HTERT RPE-1 (cell line): Measurements from ENCODE around the gene ACTMAP.
"Not testable (repeated sequence)": the region's sequence is repeated elsewhere in the genome, so short reads cannot be mapped to it uniquely, and the experiment has no call there.

Experiments used
- in situ Hi-C: fragments of 300-500 bp; cut with MboI; formaldehyde crosslinking; loops from 4 replicates; pipeline ENCODE4 v1.14.3; 2020; ENCODE audit warnings: low sequenced_read_pairs

The ACTMAP gene

DNA sequence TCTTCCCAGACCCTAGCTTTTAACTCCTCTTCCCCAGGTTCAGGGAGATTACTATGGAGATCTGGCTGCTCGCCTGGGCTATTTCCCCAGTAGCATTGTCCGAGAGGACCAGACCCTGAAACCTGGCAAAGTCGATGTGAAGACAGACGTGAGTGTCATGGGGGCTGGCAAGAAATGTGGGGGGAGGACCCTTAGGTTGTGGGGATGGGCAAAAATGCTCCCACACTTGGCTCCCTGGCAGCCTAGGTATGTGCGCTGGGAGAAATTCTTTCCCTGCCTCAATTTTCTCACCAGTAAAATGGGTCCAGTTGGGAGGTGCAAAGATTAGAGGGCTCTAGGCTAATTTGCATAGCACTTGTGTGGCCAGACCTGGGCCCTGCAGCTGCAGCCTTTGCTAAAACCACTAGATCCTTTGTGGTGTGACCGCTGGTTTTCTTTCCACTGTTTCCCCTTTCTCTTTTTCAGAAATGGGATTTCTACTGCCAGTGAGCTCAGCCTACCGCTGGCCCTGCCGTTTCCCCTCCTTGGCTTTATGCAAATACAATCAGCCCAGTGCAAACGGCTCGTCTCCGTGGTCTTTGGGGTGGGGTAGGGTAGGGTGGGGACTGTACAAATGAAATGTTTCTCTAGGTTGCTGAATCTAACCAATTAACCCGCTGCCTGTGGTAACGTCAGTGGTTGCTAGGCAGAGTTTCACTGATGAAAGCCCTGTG, 26.8 kb upstream of the ACTMAP start:
- in situ Hi-C loops: no loop called here

- in situ Hi-C loops: no loop called here
These were observed 26.1 kb upstream of the ACTMAP start for GRCh38 chr19:40776364-40776763.

DNA sequence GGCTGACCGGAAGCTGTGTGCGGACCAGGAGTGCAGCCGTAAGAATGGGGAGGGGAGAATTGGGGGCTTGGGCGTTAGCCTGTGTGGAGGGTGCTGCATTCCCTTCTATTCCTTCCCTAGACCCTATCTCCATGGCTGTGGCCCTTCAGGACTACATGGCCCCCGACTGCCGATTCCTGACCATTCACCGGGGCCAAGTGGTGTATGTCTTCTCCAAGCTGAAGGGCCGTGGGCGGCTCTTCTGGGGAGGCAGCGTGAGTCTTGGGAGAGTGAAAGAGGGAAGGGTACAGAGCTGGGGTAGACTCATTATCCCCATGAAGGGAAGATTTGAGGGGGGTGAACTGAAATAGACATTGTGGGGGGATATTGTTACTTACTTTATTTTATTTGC, 25.4 kb upstream of the ACTMAP start:
- in situ Hi-C loops: no loop called here

DNA sequence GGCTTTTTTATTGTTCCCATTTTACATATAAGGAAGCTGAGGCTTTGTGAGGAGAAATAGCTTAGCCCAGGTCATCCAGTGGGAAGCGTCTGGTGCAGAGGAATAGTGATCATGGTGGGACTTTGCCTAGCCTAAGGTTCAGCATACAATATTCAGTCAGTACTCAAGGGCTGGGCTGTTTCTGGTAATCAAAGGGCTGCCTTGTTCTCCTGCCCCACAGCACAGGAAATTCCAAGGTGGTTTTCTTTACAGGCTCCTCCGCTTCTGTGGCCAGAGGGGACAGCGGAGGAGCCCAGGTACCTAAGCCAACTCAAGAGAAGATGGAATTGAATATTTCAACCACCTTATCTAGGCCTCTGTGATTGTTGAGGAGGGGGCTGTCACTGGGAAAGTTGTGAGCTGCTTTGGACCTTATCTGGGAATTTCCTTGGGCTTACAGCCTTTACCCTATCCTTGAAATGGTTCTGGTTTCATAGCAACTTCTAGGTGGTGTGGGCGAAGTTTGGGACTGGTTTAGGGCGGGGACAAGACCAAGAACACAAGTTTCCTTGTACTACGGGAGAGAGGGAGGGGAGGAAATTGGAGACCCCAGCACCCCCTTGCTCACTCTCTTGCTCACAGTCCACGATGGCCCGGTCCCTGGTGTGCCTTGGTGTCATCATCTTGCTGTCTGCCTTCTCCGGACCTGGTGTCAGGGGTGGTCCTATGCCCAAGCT, 24.8 kb upstream of the ACTMAP start, which contains the start of gene MIA:
TSS of gene MIA (plus strand) at position 606 of the 716 bp plus-strand sequence. CDS start at position 628, 22 bp downstream.
- in situ Hi-C loops: no loop called here

GRCh38 chr19:40771101-40771862, 21.0 kb upstream of the ACTMAP start:
- in situ Hi-C loops: not testable (repeated sequence)

DNA sequence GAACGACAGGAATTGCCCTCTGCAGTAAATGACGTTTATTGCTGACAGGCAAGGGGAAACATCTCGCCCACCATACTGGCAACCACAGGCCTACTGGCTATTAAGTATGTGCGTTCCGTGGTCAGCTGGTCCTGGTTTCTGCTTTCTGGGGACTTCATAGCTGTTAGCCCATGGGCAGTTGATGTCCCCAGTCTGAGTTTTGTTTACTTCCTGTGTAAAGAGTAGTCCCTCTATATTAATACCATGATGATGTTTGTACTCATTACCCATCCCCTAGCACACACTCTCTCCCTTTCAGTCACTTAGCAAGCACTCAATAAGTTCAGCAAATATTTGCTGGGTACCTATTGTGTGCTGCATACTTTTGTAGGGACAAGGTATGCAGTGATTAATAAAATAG, 18.6 kb upstream of the ACTMAP start:
- in situ Hi-C loops: no loop called here

GRCh38 chr19:40766385-40766784, 16.1 kb upstream of the ACTMAP start:
- in situ Hi-C loops: not testable (repeated sequence)

DNA sequence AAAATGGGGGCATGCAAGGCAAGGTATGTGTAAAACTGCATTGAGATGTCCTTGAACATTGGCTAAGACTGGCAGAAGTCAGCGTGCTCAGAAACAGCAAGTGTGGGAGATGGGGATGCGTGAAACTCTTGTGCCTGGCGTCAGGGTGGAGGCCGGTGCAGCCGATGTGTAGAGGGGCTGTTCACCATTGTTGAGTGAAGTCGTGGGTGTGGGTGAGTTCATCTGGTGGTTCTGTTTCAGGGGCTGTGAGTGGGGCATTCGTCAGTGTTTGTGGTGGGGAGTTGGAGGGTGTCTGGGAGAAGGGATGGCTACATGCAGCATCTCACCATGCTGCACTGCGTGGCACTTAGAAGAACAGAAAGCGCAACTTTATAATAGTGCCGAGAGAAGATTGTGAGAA, 13.7 kb upstream of the ACTMAP start:
- in situ Hi-C loops: no loop called here

DNA sequence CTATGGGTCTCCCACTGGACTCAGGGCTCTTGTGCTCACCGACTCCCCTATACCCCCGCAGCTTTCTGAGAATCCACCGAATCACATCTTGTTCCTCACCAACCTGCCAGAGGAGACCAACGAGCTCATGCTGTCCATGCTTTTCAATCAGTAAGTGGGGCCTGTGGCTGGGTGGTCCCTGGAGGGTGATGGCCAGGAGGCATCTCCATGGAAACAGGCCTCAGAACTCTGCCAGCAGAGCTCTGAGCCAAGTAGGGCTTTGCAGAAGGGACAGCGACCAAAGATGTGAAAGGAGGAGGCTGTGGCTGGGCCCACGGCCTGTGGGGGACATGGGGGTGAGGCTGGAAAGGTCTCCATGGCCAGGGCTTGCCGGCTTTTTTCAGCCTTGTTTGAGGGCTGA, 13.2 kb upstream of the ACTMAP start:
- in situ Hi-C loops: no loop called here

- in situ Hi-C loops: no loop called here
These were observed 12.6 kb upstream of the ACTMAP start for GRCh38 chr19:40762754-40763470.

DNA sequence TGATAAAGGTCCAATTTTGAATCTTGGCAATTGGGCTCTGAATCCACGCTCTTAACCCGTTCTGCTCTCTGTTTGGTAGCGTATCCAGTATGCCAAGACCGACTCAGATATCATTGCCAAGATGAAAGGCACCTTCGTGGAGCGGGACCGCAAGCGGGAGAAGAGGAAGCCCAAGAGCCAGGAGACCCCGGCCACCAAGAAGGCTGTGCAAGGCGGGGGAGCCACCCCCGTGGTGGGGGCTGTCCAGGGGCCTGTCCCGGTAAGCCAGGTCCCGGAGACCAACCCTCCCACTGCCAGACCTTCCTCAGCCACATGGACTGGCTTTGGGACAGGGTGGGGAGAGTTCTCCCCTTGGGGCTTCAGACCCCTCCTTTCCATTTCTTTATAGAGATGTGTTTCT, 9.1 kb upstream of the ACTMAP start:
- in situ Hi-C loops: no loop called here

DNA sequence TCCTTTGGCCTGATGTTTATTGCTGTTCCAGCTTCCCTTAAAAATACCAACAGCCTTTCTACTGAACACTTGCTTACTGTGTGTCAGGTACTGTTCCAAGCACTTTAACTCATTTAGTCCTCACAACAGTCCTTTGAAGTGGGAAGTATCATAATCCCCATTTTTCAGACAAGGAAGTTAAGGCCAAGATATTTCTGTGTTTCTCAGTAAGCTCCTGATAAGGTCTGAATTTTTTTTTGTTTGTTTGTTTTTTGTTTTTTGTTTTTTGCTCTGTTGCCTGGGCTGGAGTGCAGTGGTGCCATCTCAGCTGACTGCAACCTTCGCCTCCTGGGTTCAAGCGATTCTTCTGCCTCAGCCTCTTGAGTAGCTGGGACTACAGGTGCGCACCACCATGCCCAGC, 8.2 kb upstream of the ACTMAP start:
- in situ Hi-C loops: no loop called here

DNA sequence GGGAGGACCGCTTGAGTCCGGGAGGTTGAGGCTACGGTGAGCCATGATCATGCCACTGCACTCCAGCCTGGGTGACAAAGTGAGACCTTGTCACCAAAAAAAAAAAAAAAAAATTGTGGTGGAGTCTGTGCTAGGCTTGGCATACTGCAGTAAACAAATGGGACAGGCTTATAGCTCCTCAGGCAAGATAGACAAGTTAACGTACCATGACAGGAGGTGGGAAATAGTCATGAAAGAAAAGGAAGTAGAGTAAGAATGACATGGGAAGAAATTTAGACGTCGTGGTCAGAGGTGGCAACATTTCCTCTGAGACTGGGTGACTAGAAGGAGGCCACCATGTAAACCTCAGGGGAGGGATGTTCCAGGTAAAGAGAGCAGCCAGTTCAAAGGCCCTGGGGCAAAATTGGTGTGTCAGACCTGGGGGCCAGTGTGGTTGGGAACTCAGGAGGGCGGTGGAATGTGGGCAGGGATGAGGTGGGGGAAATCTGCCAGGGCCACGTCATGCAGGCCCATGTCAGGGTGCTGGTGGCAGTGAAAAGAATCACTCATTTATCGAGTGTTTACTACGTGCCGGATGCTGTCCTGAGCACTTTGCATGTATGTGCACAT, 6.3 kb upstream of the ACTMAP start:
- in situ Hi-C loops: no loop called here

- in situ Hi-C loops: no loop called here
These were observed 5.5 kb upstream of the ACTMAP start for GRCh38 chr19:40755791-40756190.

GRCh38 chr19:40755248-40755624, 5.0 kb upstream of the ACTMAP start:
- in situ Hi-C loops: no loop called here

DNA sequence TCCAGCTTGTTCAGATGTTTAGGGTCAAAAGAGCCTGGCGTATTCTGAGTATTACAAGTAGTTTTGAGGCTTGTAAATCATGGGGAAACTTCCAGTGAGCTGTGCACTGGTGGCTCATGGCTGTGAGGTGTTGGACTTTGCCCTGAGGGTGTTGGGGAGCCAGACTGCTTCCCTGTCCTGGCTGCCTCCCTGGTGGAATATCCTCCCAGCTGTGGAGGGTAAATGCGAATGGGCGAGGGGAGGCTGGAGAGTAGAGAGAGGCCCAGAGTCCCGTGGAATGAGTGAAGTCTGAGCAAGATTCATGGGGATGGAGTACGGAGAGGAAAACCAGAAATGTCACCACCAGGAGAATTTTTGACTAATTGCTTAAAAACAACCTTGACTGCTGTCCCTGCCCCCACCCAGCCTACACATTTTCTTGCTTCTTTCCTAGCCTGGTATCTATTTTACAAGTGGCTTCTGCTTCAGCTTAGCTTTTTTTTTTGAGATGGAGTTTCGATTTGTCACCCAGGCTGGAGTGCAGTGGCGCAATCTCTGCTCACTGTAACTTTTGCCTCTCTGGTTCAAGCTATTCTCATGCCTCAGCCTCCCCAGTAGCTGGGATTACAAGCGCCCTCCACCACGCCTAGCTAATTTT, 4.5 kb upstream of the ACTMAP start:
- in situ Hi-C loops: no loop called here

DNA sequence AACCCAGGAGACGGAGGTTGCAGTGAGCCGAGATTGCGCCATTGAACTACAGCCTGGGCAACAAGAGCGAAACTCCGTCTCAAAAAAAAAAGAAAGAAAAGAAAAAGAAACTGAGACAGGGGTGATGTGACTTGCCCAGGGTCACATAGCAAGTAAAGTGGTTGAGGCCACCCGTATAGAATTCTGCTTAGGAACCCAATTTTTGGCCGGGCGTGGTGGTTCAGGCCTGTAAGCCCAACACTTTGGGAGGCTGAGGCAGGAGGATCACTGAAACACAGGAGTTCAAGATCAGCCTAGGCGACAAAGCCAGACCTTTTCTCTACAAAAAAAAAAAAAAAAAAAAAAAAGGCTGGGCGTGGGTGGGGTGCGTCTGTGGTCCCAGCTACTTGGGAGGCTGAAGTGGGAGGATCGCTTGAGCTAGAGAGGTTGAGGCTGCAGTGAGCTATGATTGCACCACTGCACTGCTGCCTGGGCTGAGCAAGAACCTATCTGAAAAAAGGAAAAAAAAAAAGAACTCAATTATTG, 2.0 kb upstream of the ACTMAP start:
- in situ Hi-C loops: no loop called here

GRCh38 chr19:40750874-40751537, 729 bp upstream of the ACTMAP start, which contains the start of gene SNRPA:
Gene SNRPA (plus strand): TSS chr19:40751203. CDS start chr19:40751409, 206 bp downstream.
- in situ Hi-C loops: no loop called here

DNA sequence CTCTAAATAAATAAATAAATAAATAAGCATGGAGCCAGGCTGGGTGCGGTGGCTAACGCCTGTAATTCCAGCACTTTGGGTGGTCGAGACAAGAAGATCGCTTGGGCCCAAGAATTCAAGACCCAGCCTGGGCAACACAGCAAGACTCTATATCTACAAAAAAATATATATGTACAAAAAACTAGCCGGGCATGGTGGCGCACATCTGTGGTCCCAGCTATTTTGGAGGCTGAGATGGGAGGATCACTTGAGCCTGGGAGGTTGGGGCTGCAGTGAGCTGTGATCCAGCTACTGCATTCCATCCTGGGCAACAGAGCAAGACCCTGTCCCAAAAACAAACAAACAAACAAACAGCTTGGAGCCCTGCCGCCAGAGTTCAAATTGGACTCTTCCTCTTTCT, 2.7 kb downstream of the ACTMAP start:
- in situ Hi-C loops: no loop called here
